Femur (tissue), 1 donor: ENCODE data around the gene UBXN4.

ENCODE experiments used
- DNase-seq: peaks from one replicate; pipeline ENCODE4 v3.0.0-alpha.2; 2017

The UBXN4 gene

GRCh38 chr2:135815269-135815668 lies 73.6 kb downstream of the UBXN4 start:
- DNase-seq: no peak

DNA sequence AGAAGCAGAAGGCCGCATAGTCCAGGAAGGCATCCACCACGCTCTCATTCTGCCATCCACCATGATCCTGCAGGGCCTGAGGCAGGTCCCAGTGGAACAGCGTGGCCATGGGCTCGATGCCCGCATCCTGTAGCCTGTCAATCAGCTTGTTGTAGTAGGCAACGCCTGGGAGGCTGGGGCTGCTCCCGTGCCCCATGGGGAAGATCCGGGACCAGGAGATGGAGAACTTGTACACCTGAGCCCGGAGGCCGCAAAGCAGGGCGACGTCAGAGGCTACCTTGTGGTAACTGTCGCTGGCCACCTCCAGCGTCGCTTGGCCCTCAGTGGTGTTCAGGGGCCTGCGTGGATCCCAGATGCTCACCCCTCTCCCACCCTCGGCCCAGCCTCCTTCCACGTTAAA lies 75.8 kb downstream of the UBXN4 start:
- no peak for DNase-seq

DNA sequence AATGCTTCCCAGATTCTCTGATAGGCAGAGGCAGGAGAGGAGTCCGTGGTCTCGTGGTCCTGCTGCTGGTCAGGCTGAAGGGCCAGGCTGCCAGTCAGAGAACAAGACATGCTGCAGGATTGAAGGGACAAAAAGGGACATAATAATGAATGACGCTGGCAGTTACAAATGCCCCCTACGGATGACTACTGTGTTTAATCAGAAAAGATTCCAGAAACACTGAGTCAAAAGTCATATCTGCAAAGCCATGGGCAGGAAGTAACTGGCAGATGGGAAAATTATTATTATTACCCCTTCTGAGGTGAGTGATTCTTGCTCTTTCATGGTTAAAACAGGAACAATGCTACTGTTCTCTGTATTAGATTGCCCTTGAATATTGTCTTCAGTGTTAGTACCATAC lies 76.3 kb downstream of the UBXN4 start:
- no peak for DNase-seq

GRCh38 chr2:135818937-135819610 lies 77.4 kb downstream of the UBXN4 start:
- DNase-seq: no peak

GRCh38 chr2:135820003-135820618 lies 78.5 kb downstream of the UBXN4 start:
- peak; percentile 44 for DNase-seq

GRCh38 chr2:135821190-135821589 lies 79.5 kb downstream of the UBXN4 start:
- no peak for DNase-seq

DNA sequence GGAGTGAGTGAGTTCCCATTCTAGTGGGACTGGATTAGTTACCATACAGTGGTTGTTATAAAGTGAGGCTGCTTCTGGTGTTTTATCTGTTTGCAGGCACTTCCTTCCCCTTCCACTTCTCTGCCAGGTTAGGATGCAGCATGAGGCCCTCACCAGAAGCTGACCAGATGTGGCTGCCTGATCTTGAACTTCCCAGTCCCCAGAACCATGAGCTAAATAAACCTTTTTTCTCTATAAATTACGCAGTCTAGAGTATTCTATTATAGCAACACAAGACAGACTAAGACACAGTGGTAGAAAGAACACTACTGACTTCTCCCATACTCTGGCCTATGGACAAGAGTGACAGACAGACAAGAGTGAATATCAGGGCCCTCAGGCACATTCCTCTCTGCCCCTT lies 81.2 kb downstream of the UBXN4 start:
- no peak for DNase-seq

DNA sequence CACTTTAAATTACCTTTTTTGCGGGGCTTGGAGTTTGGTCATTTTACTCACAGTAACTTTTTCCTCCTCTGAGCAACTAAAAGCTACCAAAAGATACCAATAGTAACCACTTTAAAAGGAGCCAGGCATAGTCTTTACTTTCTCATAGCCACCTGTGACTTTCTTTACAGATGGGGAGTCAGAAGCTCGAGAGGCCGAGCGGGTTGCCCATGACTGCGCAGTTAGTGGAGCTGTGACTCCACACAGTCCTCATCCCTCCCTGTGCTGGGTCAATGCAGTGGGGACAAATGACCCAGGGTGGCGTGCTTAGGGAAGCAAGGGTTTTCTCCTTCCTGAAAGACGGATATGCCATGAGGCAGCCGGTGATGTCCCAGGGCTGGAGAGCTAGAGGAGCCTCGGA lies 83.5 kb downstream of the UBXN4 start:
- no peak for DNase-seq

DNA sequence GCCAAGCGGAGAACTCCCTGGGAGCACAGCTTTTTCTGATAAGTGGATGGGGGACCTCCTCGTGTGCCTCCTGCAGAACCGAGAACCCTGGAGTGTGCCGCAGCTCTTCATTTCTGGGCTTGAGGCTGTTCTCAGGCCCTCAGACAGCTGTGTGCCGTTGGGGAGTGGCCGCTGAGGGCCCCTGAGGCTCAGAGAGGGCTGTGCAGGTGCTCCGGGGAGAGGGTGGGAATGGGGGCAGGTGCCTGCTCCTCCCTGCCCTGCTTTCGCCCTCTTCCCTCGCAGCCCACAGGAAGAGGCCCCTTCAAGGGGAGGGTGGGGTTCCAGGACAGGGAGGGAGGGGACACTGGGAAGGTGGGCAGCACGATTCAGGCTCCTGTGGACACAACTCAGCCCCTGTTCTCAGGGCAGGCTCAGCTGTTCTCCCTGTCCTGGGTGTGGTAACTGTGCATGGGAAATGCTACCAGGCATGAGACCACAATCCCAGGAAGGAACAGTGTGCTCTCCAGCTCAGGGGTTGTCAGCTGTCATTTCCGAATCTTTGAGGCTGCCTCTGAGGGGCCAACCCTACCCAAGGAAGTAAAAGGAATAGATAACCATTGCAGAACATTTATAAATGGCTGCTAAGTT lies 84.0 kb downstream of the UBXN4 start:
- no peak for DNase-seq

DNA sequence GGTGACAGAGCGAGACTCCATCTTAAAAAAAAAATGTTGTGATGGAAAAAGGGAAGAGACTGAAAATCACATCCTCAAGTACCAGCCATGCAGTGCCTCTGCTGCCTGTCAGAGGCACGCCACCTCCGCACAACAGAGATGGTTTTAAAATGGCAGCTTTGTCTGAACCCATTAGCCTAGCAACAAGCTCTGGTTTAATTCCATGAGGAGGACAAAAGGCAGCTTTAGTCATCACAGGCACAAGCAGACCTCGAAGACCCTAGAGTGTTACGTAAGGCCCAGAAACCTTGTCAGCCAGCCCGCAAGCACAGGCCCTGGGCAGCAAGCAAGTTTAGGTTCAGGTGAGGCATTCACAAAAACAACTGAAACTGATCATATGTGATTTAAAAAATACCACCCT lies 84.9 kb downstream of the UBXN4 start:
- DNase-seq: no peak

GRCh38 chr2:135829378-135830135 lies 87.9 kb downstream of the UBXN4 start:
- no peak for DNase-seq

DNA sequence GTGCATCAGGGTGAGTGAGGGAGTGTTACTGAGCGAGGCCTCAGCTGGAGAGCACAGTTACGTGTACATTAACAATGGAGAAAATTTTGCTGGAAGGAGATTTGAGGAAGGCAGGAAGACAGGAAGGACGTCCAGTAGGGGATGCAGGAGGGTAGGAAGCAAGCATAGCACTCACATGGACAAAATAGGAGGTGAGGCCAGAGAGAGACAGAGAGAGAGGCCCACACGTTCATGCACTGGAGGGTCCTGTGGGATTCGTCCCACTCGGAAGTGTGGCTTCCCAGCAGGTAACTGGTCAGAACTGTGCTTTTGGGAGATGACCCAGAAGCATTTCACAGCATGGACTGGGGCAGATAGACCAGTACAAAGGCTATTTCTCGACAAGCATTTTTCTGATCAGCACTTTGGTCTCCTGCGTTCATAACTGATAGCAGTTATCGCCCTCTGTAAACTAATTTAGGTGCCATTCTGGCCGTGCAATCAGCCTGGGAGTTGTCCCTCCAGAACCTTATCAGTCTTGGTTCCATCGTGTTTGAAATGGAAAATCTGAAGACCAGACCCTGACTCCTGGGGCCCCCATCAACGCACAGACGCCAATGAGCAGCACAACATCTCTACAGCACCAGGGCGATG lies 89.6 kb downstream of the UBXN4 start:
- DNase-seq: no peak

DNA sequence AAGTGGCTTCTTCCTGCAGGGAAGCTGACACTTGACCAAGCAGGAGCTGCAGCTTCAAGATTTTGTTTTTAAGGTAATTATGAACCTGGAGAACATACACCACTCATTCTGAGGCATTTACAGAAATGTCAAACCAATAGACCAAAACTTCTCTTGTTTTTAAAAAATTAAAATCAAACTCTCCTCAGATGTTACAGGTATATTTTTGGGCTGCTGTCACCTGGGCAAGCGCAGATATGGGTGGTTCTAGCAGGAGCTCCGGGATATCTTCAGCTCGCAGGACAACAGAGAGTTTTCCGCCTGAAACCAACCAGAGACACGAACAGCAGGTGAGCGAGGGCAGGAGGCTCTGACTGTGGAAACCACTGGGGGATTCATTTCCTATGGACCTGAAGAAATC lies 91.2 kb downstream of the UBXN4 start:
- DNase-seq: no peak
